ENCODE data around the gene IGF2R. TPM values are rescaled to one million over a fixed set of nuclear protein-coding genes. Genes with fewer than 3 reads are reported as not detected.

Gene IGF2R
- total RNA-seq, 2 donors from 2014 or later = 50.8 TPM

DNA sequence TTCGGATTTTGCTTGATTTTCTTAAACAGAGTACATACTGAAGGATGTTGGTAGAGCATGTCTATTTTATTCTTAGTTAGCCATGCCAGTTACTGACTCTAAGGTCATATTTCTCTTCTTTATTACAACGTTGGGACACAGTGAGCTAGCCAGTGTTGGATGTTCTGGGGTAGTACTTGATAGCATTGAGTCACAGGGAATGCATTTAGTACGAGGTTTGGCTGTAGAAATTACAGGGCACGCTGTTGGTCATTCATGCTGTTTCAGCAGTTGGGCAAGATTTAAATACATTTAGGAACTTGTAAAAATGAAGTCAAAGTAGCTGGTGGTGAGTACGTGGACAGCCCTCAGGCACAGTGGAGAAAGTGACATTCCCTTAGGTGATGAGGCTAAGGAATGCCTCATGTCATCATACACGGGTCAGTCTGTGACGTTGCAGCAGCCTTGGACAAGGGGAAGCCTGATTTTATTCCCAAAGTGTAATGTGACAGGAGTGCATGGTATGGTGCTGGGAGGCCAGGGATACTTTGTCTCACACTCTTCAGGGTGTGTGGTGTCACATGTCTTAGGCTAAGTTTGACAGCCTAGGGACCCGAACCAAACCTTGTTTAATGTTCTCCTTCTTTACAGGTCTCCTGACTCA lies 95.0 kb downstream of the IGF2R start:
- intact Hi-C loops (cut with DNase I) = no loop called here
- H3K27ac ChIP-seq = no peak overlapping the region
- no peaks in the 10 kb centered on the region for H3K27me3 ChIP-seq
- no peak for DNase-seq
- no peak for ATAC-seq
- TF ChIP-seq CTCF (IDR thresholded peaks at IDR 0.05) = no peak
- TF ChIP-seq POLR2A (IDR thresholded peaks at IDR 0.05) = no peak
- H3K9me3 ChIP-seq = no peaks in the 10 kb centered on the region
- 85 to 87% methylated on average over 7 to 8 of the region's 8 CpGs for WGBS, 2 donors
- H3K36me3 ChIP-seq (replicated peaks in 1 of 2; ENCODE audit: insufficient read depth in 1 of 2, low read depth in 2 of 2) = peaks cover 4 to 56% of the 10 kb centered on the region in 2 donors
- H3K4me1 ChIP-seq = peaks cover 3% of the 10 kb centered on the region
- no peak overlapping the region for H3K4me3 ChIP-seq

GRCh38 chr6:160065200-160065599 lies 96.3 kb downstream of the IGF2R start:
- ATAC-seq (no peak), DNase-seq (peak in 1 of 4 donors; percentile 32)
- Histone ChIP-seq H3K4me1 (no peaks in the 10 kb centered on the region), H3K9me3 (no peaks in the 10 kb centered on the region), H3K36me3 (replicated peaks in 1 of 2; ENCODE audit: insufficient read depth in 1 of 2, low read depth in 2 of 2) (peaks cover 12 to 60% of the 10 kb centered on the region in 2 donors), H3K27ac (no peak overlapping the region), H3K4me3 (no peak overlapping the region), H3K27me3 (no peaks in the 10 kb centered on the region)
- TF ChIP-seq CTCF (IDR thresholded peaks at IDR 0.05) = no peak
- no peak for TF ChIP-seq POLR2A (IDR thresholded peaks at IDR 0.05)
- 68% methylated on average over 6 to 9 of the region's 9 CpGs for WGBS, 2 donors
- intact Hi-C loops (cut with DNase I) = no loop called here

- H3K36me3 ChIP-seq (replicated peaks in 1 of 2; ENCODE audit: insufficient read depth in 1 of 2, low read depth in 2 of 2) = peaks cover 13 to 58% of the 10 kb centered on the region in 2 donors
- H3K4me1 ChIP-seq = no peaks in the 10 kb centered on the region
- no peak overlapping the region for H3K27ac ChIP-seq
- no peak for ATAC-seq
- no peaks in the 10 kb centered on the region for H3K9me3 ChIP-seq
- H3K4me3 ChIP-seq = no peak overlapping the region
- intact Hi-C loops (cut with DNase I) = no loop called here
- TF ChIP-seq POLR2A (IDR thresholded peaks at IDR 0.05) (no peak), CTCF (IDR thresholded peaks at IDR 0.05) (no peak)
- DNase-seq = no peak
- H3K27me3 ChIP-seq = no peaks in the 10 kb centered on the region
- WGBS, 2 donors = 92 to 96% methylated on average over 10 of the region's 10 CpGs
These were observed 98.7 kb downstream of the IGF2R start for GRCh38 chr6:160067564-160067963.

GRCh38 chr6:160068346-160068745 lies 99.5 kb downstream of the IGF2R start:
- H3K9me3 ChIP-seq = no peaks in the 10 kb centered on the region
- no peak for DNase-seq
- H3K4me1 ChIP-seq = no peaks in the 10 kb centered on the region
- H3K36me3 ChIP-seq (replicated peaks in 1 of 2; ENCODE audit: insufficient read depth in 1 of 2, low read depth in 2 of 2) = peaks cover 13 to 59% of the 10 kb centered on the region in 2 donors
- H3K27me3 ChIP-seq = no peaks in the 10 kb centered on the region
- no peak for ATAC-seq
- H3K4me3 ChIP-seq = no peak overlapping the region
- WGBS, 2 donors = 75 to 81% methylated on average over 7 of the region's 7 CpGs
- TF ChIP-seq POLR2A (IDR thresholded peaks at IDR 0.05) = no peak
- TF ChIP-seq CTCF (IDR thresholded peaks at IDR 0.05) = no peak
- no peak overlapping the region for H3K27ac ChIP-seq
- intact Hi-C loops (cut with DNase I) = no loop called here

GRCh38 chr6:160069050-160069454 lies 100.2 kb downstream of the IGF2R start:
- ATAC-seq (no peak), DNase-seq (no peak)
- intact Hi-C loops (cut with DNase I) = no loop called here
- H3K9me3 ChIP-seq = no peaks in the 10 kb centered on the region
- no peak overlapping the region for H3K4me3 ChIP-seq
- H3K27ac ChIP-seq = no peak overlapping the region
- no peaks in the 10 kb centered on the region for H3K4me1 ChIP-seq
- H3K27me3 ChIP-seq = no peaks in the 10 kb centered on the region
- 81 to 82% methylated on average over 9 of the region's 9 CpGs for WGBS, 2 donors
- H3K36me3 ChIP-seq (replicated peaks in 1 of 2; ENCODE audit: insufficient read depth in 1 of 2, low read depth in 2 of 2) = peaks cover 13 to 53% of the 10 kb centered on the region in 2 donors
- TF ChIP-seq POLR2A (IDR thresholded peaks at IDR 0.05) = no peak
- no peak for TF ChIP-seq CTCF (IDR thresholded peaks at IDR 0.05)
